HG02759 (cell line): Measurements from ENCODE around the gene MSANTD4.
"Not testable (repeated sequence)": the region's sequence is repeated elsewhere in the genome, so short reads cannot be mapped to it uniquely, and the experiment has no call there.

ENCODE experiments used
- ATAC-seq: cut with Tn5 transposase; IDR thresholded peaks from one replicate; pipeline ENCODE4 v1.9.1; 2021; ENCODE audit warnings: mild to moderate bottlenecking, moderate library complexity; ENCODE audit not compliant: unreplicated experiment

MSANTD4 gene

DNA sequence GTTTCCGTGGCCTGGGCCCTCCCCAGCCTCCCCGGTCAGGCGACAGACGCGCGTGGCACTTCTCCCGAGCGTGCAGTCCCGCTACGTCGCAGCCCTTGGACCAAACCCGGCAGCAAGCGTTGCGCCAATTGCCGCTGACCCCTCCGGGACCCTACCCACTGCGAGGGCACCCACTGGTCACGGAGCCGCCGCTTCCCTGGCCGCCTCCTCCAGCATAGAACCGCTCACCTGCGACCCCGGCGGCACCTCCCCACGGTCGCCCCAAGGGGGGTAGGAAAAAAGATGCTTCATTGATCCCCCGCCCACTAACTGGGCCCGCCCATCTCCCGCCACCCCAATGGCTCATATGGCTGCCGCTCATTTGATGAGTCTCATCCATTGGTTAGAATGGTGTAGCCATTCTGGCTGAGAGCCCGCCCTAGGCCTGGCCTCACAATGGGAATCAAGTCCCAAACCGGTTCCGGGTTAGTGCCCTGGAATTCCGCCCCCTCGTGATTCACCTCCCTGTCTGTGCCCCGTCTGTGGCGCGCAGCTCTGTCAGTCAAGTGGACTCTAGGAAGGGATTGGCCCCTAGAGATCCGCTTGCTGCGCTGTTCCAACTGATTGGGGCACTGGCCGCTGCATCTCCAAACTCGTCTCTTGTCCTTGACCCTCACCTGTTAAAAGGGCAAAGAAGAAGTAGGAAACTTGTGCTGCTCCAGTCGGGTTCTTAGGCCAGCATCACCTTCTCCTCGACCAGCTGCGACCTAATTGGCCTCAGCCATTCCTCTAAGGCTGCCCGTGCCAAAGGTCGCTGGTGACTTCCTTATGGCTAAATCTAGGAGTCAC is at the start of gene MSANTD4:
MSANTD4 (minus strand) TSS at position 274 of the 828 bp plus-strand sequence. CDS start 11,323 bp downstream, outside the sequence.
- ATAC-seq: peak; percentile 97

DNA sequence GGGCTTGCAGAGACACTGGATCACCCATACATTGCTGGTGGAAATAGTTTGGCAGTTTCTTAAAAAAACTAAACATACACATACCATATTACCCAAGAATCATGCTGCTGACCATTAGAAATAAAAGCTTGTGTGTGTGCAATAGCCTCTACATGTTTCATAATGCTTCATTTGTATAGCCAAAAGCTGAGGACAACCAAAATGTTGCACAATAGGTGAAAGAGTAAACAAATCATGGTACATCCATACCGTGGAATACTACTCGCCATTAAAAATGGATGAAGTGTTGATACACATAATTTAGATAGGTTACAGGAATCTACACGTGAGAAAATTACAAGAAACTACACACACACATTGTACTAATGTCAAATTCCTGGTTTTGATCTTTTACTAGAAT is 48.6 kb upstream of the MSANTD4 start:
- ATAC-seq: no peak

GRCh38 chr11:106063009-106063408 is 41.0 kb upstream of the MSANTD4 start:
- peak; percentile 55 for ATAC-seq

DNA sequence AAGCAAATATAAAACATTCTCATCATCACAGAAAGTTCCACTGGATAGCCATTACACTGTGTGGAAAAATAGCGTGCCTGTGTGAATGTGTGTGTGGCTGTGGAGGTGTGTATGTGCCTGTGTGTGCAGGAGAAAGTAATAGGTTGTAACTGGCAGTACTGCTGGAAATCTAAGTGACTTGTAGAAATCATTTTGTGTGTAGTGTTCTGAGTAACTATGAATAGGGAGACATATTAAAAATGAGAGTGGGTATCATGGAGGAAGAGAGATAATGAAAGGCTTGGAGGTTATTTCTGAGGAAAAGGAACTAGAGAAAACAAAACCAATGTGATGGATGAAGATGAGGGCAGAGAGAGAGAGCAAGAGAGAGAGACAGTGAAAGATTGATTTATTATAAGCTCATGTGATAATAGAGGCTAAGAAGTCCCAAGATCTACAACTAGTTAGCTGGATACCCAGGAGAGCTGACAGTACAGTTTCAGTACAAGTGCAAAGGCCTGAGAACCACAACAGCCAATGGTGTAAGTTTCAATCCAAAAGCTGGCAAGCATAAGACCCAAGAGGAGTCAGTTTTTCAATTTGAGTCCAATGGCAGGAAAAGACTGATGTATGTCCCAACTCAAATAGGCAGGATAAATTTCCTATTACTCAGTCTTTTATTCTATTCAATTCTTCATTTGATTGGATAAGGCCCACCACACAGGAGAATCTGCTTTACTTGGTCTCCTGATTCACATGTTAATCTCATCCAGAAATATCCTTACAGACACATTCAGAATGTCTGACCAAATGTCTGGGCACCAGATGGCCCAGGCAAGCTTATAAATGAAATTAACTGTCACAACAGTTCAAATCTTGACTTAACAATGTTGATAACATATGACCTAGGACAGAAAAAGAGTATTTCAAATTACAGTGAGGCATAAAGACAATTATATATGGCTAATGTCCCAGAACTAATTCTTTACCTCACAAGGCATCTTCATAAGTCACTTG is 40.2 kb upstream of the MSANTD4 start:
- ATAC-seq: peak; percentile 43

- ATAC-seq: peak; percentile 46
Observed at GRCh38 chr11:106061249-106061784, 39.3 kb upstream of the MSANTD4 start.

DNA sequence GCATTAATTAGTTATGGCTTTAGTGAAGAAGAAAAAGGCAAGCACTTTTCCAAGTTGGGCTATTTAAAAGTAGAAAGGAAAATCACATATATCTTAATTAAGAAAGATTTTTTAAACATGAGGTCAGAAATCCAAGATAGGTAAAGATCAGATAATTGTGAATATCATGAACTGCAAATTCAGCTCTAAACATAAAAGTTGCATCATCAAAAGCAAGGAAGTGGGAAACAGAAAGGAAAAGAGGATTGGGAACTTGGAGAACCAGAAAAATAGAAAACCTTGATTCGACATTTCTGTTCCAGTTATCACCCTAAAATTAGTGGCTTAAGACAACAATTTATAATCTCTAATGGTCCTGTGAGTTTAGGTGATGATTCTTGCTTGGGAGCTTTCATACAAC is 37.6 kb upstream of the MSANTD4 start:
- no peak for ATAC-seq

GRCh38 chr11:106058377-106058776 is 36.3 kb upstream of the MSANTD4 start:
- not testable (repeated sequence) for ATAC-seq

- ATAC-seq: no peak
Observed at GRCh38 chr11:106051103-106051502, 29.1 kb upstream of the MSANTD4 start.

DNA sequence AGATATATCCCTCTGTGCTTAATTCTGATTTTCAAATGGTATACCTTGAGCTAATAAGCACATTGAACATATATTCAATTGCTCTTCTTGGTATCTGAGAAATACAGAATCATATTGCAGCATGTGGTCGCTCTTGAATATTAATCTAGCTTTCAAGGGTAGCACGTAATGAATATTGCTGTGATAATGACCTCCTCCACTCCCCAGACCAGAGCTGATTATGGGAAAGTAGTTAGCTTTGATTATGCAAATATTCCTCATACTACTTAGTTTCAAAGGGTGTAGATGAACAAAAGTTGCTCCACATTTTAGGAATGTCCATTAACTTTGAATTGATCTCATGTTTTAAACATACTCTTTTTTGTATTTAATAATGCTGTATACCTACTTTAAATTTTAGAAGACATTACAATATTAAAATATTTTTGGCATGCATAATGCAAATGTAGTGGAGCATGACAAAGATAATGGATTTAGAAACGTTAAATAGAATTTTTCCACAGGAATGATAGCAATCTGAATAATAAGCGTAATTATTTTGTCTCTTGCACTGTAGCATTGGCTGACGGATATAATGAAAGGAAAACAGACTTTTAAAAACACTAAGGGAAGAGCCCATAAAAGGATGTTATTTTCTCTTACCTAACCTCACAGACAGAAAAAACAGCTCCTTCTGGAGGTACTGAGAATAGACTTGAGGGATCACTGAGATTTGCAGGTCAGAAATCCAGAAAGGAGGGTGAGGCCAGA is 27.9 kb upstream of the MSANTD4 start:
- ATAC-seq: no peak

DNA sequence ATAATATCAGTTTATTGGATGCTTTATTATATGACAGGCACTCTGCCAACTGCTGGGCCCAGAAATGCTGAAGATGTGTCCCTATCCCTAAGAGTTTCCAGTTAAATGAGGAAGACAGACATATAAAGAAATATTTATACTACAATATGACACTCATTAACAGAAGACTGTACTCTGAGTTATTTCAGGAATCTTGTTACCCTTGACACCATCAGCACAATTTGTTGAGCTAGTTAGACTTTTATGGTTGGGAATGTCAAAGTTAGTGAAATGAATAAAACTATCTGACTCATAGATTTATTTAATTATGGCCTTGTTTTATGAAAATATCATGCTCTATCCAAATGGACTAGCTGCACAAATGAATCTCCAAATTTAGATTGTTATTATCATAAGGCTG is 25.6 kb upstream of the MSANTD4 start:
- no peak for ATAC-seq

GRCh38 chr11:106043540-106043939 is 21.5 kb upstream of the MSANTD4 start:
- no peak for ATAC-seq

DNA sequence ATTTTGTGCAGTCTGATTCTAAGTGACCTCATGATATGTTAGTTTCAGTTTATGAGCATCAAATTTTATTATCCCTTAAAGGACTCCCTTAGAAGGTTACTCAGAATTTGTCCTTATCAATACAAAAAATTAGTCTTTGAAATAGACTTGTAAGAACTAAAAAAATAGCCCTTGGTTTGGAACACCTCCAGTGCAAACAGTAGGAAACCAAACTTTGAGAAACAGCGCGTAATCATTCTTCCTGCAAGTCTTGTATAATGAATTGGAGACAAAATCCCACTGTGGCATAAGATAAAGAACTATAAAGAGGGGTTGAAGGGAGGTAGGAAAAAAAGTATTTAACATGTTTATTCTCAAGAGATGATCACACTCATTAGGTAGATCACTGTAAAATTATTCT is 10.8 kb upstream of the MSANTD4 start:
- ATAC-seq: no peak

- ATAC-seq: no peak
Observed at GRCh38 chr11:106031936-106032335, 9.9 kb upstream of the MSANTD4 start.

DNA sequence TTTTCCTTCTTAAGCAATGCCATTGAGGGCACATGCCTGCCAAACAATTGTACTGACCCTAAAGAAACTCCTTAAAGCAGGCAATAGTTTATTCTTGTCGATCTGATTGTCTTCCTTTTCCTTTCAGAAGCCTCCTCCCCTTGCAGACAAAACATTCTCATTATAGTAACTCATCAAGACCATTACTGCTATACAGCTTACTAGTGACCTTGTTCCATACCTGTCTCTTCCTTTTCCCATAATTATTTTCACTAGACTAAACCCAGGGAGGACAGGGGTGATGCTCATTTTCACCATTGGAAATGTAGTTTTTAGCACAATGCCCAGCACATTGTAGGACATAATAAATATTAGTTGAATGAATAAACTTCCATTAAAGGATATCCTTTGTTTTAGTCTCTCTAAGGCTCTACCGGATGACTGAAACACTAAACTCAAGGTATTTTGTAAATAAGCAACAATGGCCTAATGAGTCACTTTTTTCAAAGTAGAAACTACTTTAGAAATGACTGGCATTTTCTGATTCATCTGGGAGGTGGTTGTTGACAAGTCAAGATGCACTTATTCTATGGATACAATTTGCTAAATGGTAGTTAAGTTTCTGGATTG is 9.3 kb upstream of the MSANTD4 start:
- no peak for ATAC-seq

- ATAC-seq: no peak
Observed at GRCh38 chr11:106030609-106031008, 8.6 kb upstream of the MSANTD4 start.

GRCh38 chr11:106022795-106023275 is 795 bp upstream of the MSANTD4 start:
- no peak for ATAC-seq

- ATAC-seq: peak; percentile 19
Observed at GRCh38 chr11:106021181-106021966, 666 bp downstream of the MSANTD4 start.

GRCh38 chr11:106017093-106017492 is 4.9 kb downstream of the MSANTD4 start:
- no peak for ATAC-seq

DNA sequence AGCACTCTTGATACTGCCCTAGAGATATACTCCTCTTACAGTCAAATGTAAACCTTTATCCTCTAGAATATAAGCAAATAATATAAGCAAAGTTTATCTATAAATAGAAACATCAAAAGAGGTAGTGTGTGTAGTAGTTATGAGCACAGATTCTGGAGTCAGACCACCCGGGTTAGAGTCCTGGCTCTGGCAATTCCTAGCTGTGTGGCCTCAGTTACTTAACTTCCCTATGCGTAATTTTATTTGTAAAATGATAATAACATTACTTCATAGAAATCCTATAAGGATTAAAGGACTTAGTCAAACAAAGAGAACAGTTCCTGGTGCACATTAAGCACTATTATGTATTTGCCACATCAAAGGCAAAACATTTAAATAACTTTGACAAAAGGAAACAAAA is 7.0 kb downstream of the MSANTD4 start:
- no peak for ATAC-seq
